K562 (cell line): ENCODE results near the gene AP3S2. TPM values are rescaled to one million over a fixed set of nuclear protein-coding genes. Genes with fewer than 3 reads are reported as not detected.

Source experiments
- ATAC-seq: fragments of 200-7000 bp; cut with Tn5 transposase; 3 replicates; pipeline ENCODE4 v1.9.1; 2020; ENCODE audit warnings: moderate library complexity
- BruUV-seq: library from RNA; stranded (reverse); fragments of 400-500 nt; replicated peaks from 2 replicates; lab custom pipeline; 2021; lab: Mats Ljungman, UMichigan
- CTCF ChIA-PET: fragments of 300-600 bp; formaldehyde crosslinking; extraction: SDS; loops from one replicate; lab custom pipeline; 2021; ENCODE audit warnings: low intra/inter-chr PET ratio; lab: Yijun Ruan, JAX
- POLR2A ChIA-PET: fragments of 300-600, 350-650 bp; sonication (Branson Sonifier 250); formaldehyde crosslinking; extraction: SDS; loops from one replicate; lab custom pipeline; 2021; ENCODE audit warnings: antibody characterized with exemption, inconsistent platforms; lab: Yijun Ruan, JAX
- DNase-seq, 4 experiments: peaks; one replicate each; pipeline versions ENCODE4 v3.0.0 to v3.0.0-alpha.2; 2011 to 2018; ENCODE audit warnings: low spot score in 3 of 4, mixed read lengths in 3 of 4; ENCODE audit errors: extremely low read depth in 1 of 4
- FAIRE-seq: peaks from 2 replicates; lab custom pipeline; 2011; peaks lifted over from hg19 to GRCh38; lab: Jason Lieb, UNC
- H2AFZ ChIP-seq: 2 replicates; pipeline ENCODE4 v1.6.0; 2011; ENCODE audit warnings: low read depth, low read length, control low read depth, inconsistent platforms
- H3K27ac ChIP-seq: fragments of 200-600 bp; 3 replicates; pipeline ENCODE4 v1.8.0; 2011; ENCODE audit warnings: low read depth, mild to moderate bottlenecking, control low read depth, inconsistent platforms, low read length, moderate library complexity, mixed read lengths; ENCODE audit errors: extremely low read depth
- H3K27me3 ChIP-seq, 2 experiments: fragments of 300-600 bp in 1 of 2; 2 replicates in 1 of 2; 3 replicates in 1 of 2; pipeline versions ENCODE4 v1.6.0 to v1.8.0; 2011; ENCODE audit warnings: inconsistent platforms in 2 of 2, low read length in 2 of 2, mild to moderate bottlenecking in 1 of 2, mixed read lengths in 1 of 2, moderate library complexity in 1 of 2; ENCODE audit not compliant: control insufficient read depth in 2 of 2, insufficient read depth in 2 of 2
- H3K36me3 ChIP-seq: fragments of 300-600 bp; 3 replicates; pipeline ENCODE4 v1.8.0; 2011; ENCODE audit warnings: mild to moderate bottlenecking, low read length, inconsistent platforms; ENCODE audit not compliant: control insufficient read depth, insufficient read depth
- H3K4me1 ChIP-seq, 2 experiments: fragments of 200-600 bp in 1 of 2; replicated peaks in 1 of 2; 2 replicates in 1 of 2; 3 replicates in 1 of 2; pipeline versions ENCODE4 v1.5.1 to v1.8.0; 2011; ENCODE audit warnings: inconsistent platforms in 2 of 2, low read length in 2 of 2, mild to moderate bottlenecking in 1 of 2, mixed read lengths in 1 of 2, moderate library complexity in 1 of 2; ENCODE audit not compliant: control insufficient read depth in 2 of 2, insufficient read depth in 2 of 2
- H3K4me2 ChIP-seq: 2 replicates; pipeline ENCODE4 v1.6.1; 2011; ENCODE audit warnings: low read length, control low read depth, inconsistent platforms, mixed read lengths; ENCODE audit not compliant: insufficient read depth
- H3K4me3 ChIP-seq: fragments of 200-600 bp; sonication (generic), shearing (Covaris generic); 2 replicates; pipeline ENCODE4 v1.5.1; 2016; ENCODE audit warnings: control low read depth, inconsistent platforms
- H3K79me2 ChIP-seq: fragments of 200-600 bp; 3 replicates; pipeline ENCODE4 v1.8.0; 2011; ENCODE audit warnings: low read length, inconsistent platforms; ENCODE audit not compliant: control insufficient read depth, insufficient read depth
- H3K9ac ChIP-seq, 2 experiments: 2 replicates each; pipeline versions ENCODE4 v1.6.0 to v1.6.1; 2011; ENCODE audit warnings: low read depth in 2 of 2, low read length in 2 of 2, control low read depth in 1 of 2, inconsistent platforms in 1 of 2, mild to moderate bottlenecking in 1 of 2, mixed read lengths in 1 of 2; ENCODE audit not compliant: insufficient read depth in 1 of 2
- H3K9me1 ChIP-seq: one replicate; pipeline ENCODE4 v1.6.0; 2011; ENCODE audit warnings: inconsistent platforms, mild to moderate bottlenecking, low read length, moderate library complexity; ENCODE audit not compliant: control insufficient read depth, insufficient read depth
- H3K9me3 ChIP-seq: replicated peaks from 2 replicates; pipeline ENCODE4 v1.5.1; 2011; ENCODE audit warnings: low read depth, low read length, inconsistent platforms; ENCODE audit not compliant: control insufficient read depth, insufficient read depth
- H4K20me1 ChIP-seq: replicated peaks from 2 replicates; pipeline ENCODE4 v1.6.1; 2011; ENCODE audit warnings: low read length, inconsistent platforms, mixed read lengths; ENCODE audit not compliant: control insufficient read depth, insufficient read depth
- HEY1 ChIP-seq: fragments of 250-450 bp; sonication (Bioruptor Pico); IDR thresholded peaks from 2 replicates; pipeline ENCODE4 v1.5.0; 2020; ENCODE audit warnings: mild to moderate bottlenecking, moderate library complexity, borderline replicate concordance
- MAZ ChIP-seq, 2 experiments: fragments of 450-650 bp in 1 of 2; sonication (generic) in 1 of 2; formaldehyde crosslinking; IDR thresholded peaks in 1 of 2; conservative IDR thresholded peaks in 1 of 2; 2 replicates each; pipeline versions ENCODE4 v1.4.0 to v1.5.0; 2020; ENCODE audit warnings: mild to moderate bottlenecking in 1 of 2, missing genetic modification reagents in 1 of 2
- RHOXF2B ChIP-seq: fragments of 250-450 bp; sonication (Bioruptor Pico); conservative IDR thresholded peaks from 2 replicates; pipeline ENCODE4 v1.5.1; 2021
- SNRNP70 ChIP-seq: fragments of 200-400 bp; formaldehyde crosslinking; optimal IDR thresholded peaks from 2 replicates; pipeline ENCODE3; 2017; ENCODE audit warnings: low read depth, low read length
- ZFP1 ChIP-seq: fragments of 450-650 bp; formaldehyde crosslinking; IDR thresholded peaks from 2 replicates; pipeline ENCODE4 v1.4.0; 2020; ENCODE audit warnings: mild to moderate bottlenecking, mixed read lengths
- WGBS: fragments of 100-300 bp; shearing (Covaris generic); methylation state at CpG from one replicate; pipeline ENCODE4 v1.1.6; 2016; ENCODE audit warnings: low coverage, mixed read lengths; ENCODE audit not compliant: insufficient coverage; ENCODE audit errors: missing lambda C conversion rate; 5-methylcytosine and 5-hydroxymethylcytosine counted together
- in situ Hi-C: fragments of 300-500 bp; cut with MboI; formaldehyde crosslinking; loops from 4 replicates; pipeline ENCODE4 v1.15.0; 2018; ENCODE audit warnings: inconsistent platforms, mixed read lengths
- intact Hi-C: fragments of 100-400 bp; cut with micrococcal nuclease; formaldehyde crosslinking; loops from 2 replicates; pipeline ENCODE4 v1.14.2; 2022
- polyA plus RNA-seq, 8 experiments: library from polyadenylated mRNA; depleted of rRNA in 4 of 8; stranded (reverse) in 5 of 8; unstranded in 3 of 8; fragments of >200 nt; fragmentation: Nextera tagmentation in 2 of 8; fragmentation: Illumina TruSeq in 1 of 8; extraction: Ambion mirVana in 2 of 8; extraction: Trizol in 1 of 8; gene quantifications; 2 replicates each; pipeline versions ENCODE4 v1.2.1 to v1.2.3, GENCODE V29; 2011 to 2014; ENCODE audit warnings: inconsistent platforms in 1 of 8, missing spikeins in 1 of 8
- total RNA-seq, 7 experiments: library from RNA; depleted of rRNA in 6 of 7; stranded (reverse); fragments of >200 nt in 6 of 7; fragmentation: Illumina TruSeq in 2 of 7; extraction: Trizol in 2 of 7; gene quantifications; 2 replicates each; pipeline versions ENCODE4 v1.2.1 to v1.2.3, GENCODE V29; 2011 to 2021; ENCODE audit warnings: low replicate concordance in 1 of 7

The AP3S2 gene
- total and polyA plus RNA-seq, 9 of the 15 experiments (the other 6 are each of a cell fraction or from before 2014, with no cell fraction given) = 16.4 to 54.1 (median 37.4) TPM

DNA sequence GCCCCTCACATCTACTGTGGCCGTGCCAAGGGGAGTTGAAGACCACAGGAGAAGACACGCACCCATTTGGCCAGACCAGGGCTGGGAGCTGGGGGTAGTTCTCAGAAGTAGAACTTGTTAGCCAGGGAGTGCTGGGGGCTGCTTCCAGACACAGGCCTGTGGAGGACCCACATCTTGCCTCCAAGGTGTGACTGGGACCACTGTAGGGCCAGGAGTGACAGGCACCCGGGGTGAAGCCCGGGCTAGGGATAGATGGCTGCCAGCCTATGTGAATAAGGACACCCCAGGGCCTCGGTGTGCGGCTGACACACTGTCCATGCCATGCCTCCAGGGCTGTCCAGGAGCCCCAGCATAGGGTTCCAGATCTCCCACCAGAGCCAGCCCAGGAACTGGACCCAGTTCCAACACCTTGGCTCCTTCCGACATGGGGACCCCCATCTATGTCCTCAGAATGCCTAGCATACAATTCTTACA, 80.9 kb downstream of the AP3S2 start:
- Histone ChIP-seq H3K4me1 (peaks cover 0 to 43% of the 10 kb centered on the region in 2 experiments; a peak in 3 of 5 replicates), H3K27ac (no peak overlapping the region), H3K27me3 (no peaks in the 10 kb centered on the region), H3K36me3 (no peaks in the 10 kb centered on the region), H3K79me2 (no peaks in the 10 kb centered on the region), H3K9me3 (0 out of 2 replicates have a peak, but pooled peaks cover 4% of the 10 kb centered on the region), H2AFZ (no peak overlapping the region), H3K9me1 (no peaks in the 10 kb centered on the region), H3K9ac (peak overlapping the region in 1 of 2 experiments; percentile 75; a peak in 2 of 4 replicates), H3K4me3 (no peak overlapping the region), H3K4me2 (no peak overlapping the region), H4K20me1 (no peaks in the 10 kb centered on the region)
- POLR2A ChIA-PET = interaction anchor here (1.0 to 1.1 kb wide), 2 partner anchors 29 to 166 kb away, joined by 3 to 5 read pairs; no protein-coding TSS in a partner anchor
- no peak for TF ChIP-seq ZFP1
- TF ChIP-seq RHOXF2B (CRISPR knock-in tag) = no peak
- TF ChIP-seq MAZ (CRISPR knock-in tag; conservative IDR thresholded peaks at IDR 0.05 in 1 of 2, IDR thresholded peaks at IDR 0.05 in 1 of 2) = no peak
- TF ChIP-seq SNRNP70 = no peak
- no peak for TF ChIP-seq HEY1 (CRISPR knock-in tag)
- DNase-seq = no peak
- no peak for ATAC-seq
- in situ Hi-C loops (no loop called here), intact Hi-C loops (no loop called here)
- no peak for FAIRE-seq
- CTCF ChIA-PET = interaction anchor here (0.6 kb wide), 1 partner anchor 38 kb away, joined by 3 read pairs; no protein-coding TSS in a partner anchor
- BruUV-seq = no TSS peak
- 94% methylated on average over 7 of the region's 7 CpGs for WGBS
